Upper lobe of left lung (tissue), 6 donors: ENCODE results near the gene PPDPF. TPM values are rescaled to one million over a fixed set of nuclear protein-coding genes. Genes with fewer than 3 reads are reported as not detected.

Experiments used
- ATAC-seq, 2 donors: fragments of 200-7000 bp; cut with Tn5 transposase; one replicate each; pipeline ENCODE4 v1.9.1; 2022; ENCODE audit warnings: mild to moderate bottlenecking in 2 of 2, moderate library complexity in 2 of 2; ENCODE audit not compliant: low FRiP score in 2 of 2
- DNase-seq, 2 donors: peaks; one replicate each; pipeline ENCODE4 v3.0.0-alpha.2; 2019 to 2020
- H3K27ac ChIP-seq, 4 donors: fragments of 200-600 bp; sonication (generic); one replicate each; pipeline ENCODE4 v1.5.1; 2016 to 2019
- H3K27me3 ChIP-seq, 4 donors: fragments of 200-600 bp; sonication (generic); one replicate each; pipeline ENCODE4 v1.5.1; 2017 to 2019
- H3K36me3 ChIP-seq, 4 donors: fragments of 200-600 bp; sonication (generic); one replicate each; pipeline ENCODE4 v1.5.1; 2016 to 2019
- H3K4me1 ChIP-seq, 4 donors: fragments of 200-600 bp; sonication (generic); one replicate each; pipeline ENCODE4 v1.5.1; 2018 to 2019
- H3K4me3 ChIP-seq, 4 donors: fragments of 200-600 bp; sonication (generic); one replicate each; pipeline ENCODE4 v1.5.1; 2017 to 2019; ENCODE audit warnings: mild to moderate bottlenecking in 2 of 4, moderate library complexity in 1 of 4
- H3K9me3 ChIP-seq, 4 donors: fragments of 200-600 bp; sonication (generic); one replicate each; pipeline ENCODE4 v1.5.1; 2018 to 2019
- CTCF ChIP-seq, 6 experiments: fragments of 450-650 bp in 4 of 6; fragments of 200-600 bp in 2 of 6; sonication (generic) in 2 of 6; IDR thresholded peaks; one replicate each; pipeline ENCODE4 v1.5.1; 2016 to 2019; ENCODE audit warnings: antibody characterized with exemption in 6 of 6
- EP300 ChIP-seq, 4 donors: sonication (generic); formaldehyde crosslinking; IDR thresholded peaks; one replicate each; pipeline ENCODE4 v1.5.1; 2017; ENCODE audit warnings: antibody characterized with exemption in 4 of 4, control low read depth in 2 of 4
- POLR2A ChIP-seq, 4 donors: fragments of 450-650 bp; IDR thresholded peaks; one replicate each; pipeline ENCODE4 v1.5.1; 2016 to 2017; ENCODE audit warnings: antibody characterized with exemption in 4 of 4, mild to moderate bottlenecking in 2 of 4
- POLR2AphosphoS5 ChIP-seq, 2 donors: sonication (generic); formaldehyde crosslinking; IDR thresholded peaks; one replicate each; pipeline ENCODE4 v1.5.1; 2017; ENCODE audit warnings: antibody characterized with exemption in 2 of 2
- WGBS, 2 donors: methylation state at CpG; one replicate each; pipeline ENCODE4 v1.1.5; 2017 to 2018; 5-methylcytosine and 5-hydroxymethylcytosine counted together
- total RNA-seq, 6 donors: library from RNA; depleted of rRNA in 4 of 6; stranded (reverse); fragments of >200 nt in 4 of 6; gene quantifications; one replicate each; pipeline versions ENCODE4 v1.1.0 to v1.2.1, GENCODE V29; 2016 to 2021
- donor health status: DM: no; HTN: no; CAD: no; lungs with moderate emphysema.
- donor health status: DM: no; HTN: yes; CAD: no; lungs with severe emphysema.

The PPDPF gene
- total RNA-seq, 6 donors from 2014 or later: 91.1 to 468 (median 416) TPM

DNA sequence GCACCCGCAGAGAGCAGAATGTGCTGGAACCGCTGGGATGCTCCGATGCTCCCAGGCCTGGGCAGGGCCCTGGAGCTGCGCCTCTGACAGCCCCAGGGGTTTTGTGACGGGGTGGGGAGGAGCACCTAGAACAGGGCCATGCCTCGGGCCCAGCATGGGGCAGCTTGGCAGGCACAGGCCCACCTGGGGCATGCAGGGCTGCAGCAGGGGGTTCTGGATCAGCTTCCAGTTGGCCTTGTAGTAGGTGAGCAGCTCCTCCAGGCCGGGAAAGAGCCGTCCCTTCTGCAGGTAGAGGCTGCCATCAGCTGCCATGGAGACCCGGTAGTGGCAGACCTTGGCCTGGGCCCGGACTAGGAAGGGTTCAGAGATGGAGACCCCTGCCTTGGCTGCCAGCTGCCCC lies 22.6 kb downstream of the PPDPF start:
- peaks cover 0 to 19% (median 3%) of the 10 kb centered on the region in 4 donors for H3K27me3 ChIP-seq
- TF ChIP-seq POLR2A (IDR thresholded peaks at IDR 0.05) (no peak), EP300 (IDR thresholded peaks at IDR 0.05) (no peak), POLR2AphosphoS5 (IDR thresholded peaks at IDR 0.05) (no peak), CTCF (IDR thresholded peaks at IDR 0.05) (no peak)
- WGBS, 2 donors: 85 to 97% methylated on average over 4 to 9 of the region's 10 CpGs
- ATAC-seq (no peak), DNase-seq (peak in 1 of 2 donors; percentile 69)
- no peak overlapping the region for H3K4me3 ChIP-seq
- H3K27ac ChIP-seq: no peak overlapping the region
- peaks cover 6 to 21% (median 8%) of the 10 kb centered on the region in 4 donors for H3K4me1 ChIP-seq
- no peaks in the 10 kb centered on the region for H3K36me3 ChIP-seq
- H3K9me3 ChIP-seq: no peaks in the 10 kb centered on the region

GRCh38 chr20:63543733-63544132 lies 23.2 kb downstream of the PPDPF start:
- WGBS, 2 donors: 89 to 91% methylated on average over 6 of the region's 6 CpGs
- H3K4me1 ChIP-seq: peaks cover under 1 to 15% (median 3%) of the 10 kb centered on the region in 4 donors
- no peak overlapping the region for H3K4me3 ChIP-seq
- no peak overlapping the region for H3K27ac ChIP-seq
- ATAC-seq (no peak), DNase-seq (no peak)
- no peaks in the 10 kb centered on the region for H3K9me3 ChIP-seq
- TF ChIP-seq POLR2A (IDR thresholded peaks at IDR 0.05) (no peak), EP300 (IDR thresholded peaks at IDR 0.05) (no peak), POLR2AphosphoS5 (IDR thresholded peaks at IDR 0.05) (no peak)
- no peaks in the 10 kb centered on the region for H3K36me3 ChIP-seq
- peaks cover 0 to 25% (median 5%) of the 10 kb centered on the region in 4 donors for H3K27me3 ChIP-seq

DNA sequence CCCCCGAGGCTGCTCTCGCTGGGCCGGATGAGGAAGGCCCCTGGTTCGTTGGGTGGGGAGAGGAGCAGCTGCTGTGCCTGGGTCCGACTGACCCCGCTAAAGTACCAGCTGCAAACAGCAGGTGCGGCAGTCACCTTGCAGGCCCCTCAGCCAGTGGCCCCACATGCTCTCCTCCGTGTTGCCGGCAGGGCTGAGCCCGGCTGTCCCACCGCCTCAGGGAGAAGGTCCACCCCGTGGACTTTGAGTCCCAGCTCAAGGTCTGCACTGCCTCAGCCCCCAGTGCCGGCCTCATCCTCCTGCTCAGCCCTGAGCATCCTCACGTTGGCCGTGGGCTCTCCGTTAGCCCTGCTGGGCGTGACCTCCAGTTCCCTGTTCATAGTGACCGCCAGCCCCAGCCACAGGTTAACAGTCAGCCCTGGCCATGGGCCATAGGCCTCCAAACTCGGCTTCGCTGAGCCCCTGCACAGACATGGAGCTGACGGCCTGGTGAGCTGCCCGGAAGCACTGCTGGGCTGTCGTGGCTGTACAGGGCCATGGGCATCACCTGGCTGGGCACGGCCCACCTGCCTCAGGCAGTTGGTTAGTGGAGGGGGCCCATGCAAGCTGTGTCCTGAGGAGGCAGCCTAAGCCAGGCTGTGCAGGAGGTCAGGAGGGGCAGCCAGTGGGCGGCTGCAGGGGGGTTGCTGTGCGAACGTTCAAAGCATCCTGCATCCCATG lies 23.8 kb downstream of the PPDPF start:
- no peaks in the 10 kb centered on the region for H3K36me3 ChIP-seq
- WGBS, 2 donors: 67 to 71% methylated on average over 1 to 22 of the region's 27 CpGs
- DNase-seq: peak in 1 of 2 donors; percentile 54
- no peak for ATAC-seq
- TF ChIP-seq CTCF (IDR thresholded peaks at IDR 0.05) (no peak), POLR2A (IDR thresholded peaks at IDR 0.05) (no peak), EP300 (IDR thresholded peaks at IDR 0.05) (no peak), POLR2AphosphoS5 (IDR thresholded peaks at IDR 0.05) (no peak)
- peaks cover 0 to 11% (median 0%) of the 10 kb centered on the region in 4 donors for H3K4me1 ChIP-seq
- H3K27me3 ChIP-seq: peaks cover 0 to 27% (median 5%) of the 10 kb centered on the region in 4 donors
- H3K27ac ChIP-seq: no peak overlapping the region
- H3K9me3 ChIP-seq: no peaks in the 10 kb centered on the region
- no peak overlapping the region for H3K4me3 ChIP-seq

GRCh38 chr20:63544958-63545516 lies 24.5 kb downstream of the PPDPF start:
- no peak for TF ChIP-seq POLR2A (IDR thresholded peaks at IDR 0.05)
- no peak for TF ChIP-seq CTCF (IDR thresholded peaks at IDR 0.05)
- no peak for TF ChIP-seq POLR2AphosphoS5 (IDR thresholded peaks at IDR 0.05)
- TF ChIP-seq EP300 (IDR thresholded peaks at IDR 0.05): no peak

DNA sequence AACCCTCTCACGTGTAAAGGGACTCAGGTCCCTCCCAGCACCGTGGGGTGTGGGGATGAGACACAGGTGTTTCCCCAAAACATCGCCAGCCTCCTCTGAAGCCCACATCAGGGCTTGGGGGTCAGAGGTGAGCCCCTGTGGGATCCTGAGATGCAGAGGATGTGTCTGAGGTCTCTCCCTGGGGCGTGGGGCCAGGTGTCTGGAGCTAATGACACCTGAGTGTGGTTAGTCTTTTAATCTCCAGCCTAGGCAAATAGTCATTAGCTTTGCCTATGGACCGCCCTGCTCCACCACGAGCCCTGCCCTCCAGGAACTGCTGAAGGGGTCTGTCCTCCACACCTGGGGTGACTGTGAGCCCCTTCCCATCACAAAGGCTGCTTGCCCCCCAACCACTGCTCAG lies 25.2 kb downstream of the PPDPF start:
- TF ChIP-seq CTCF (IDR thresholded peaks at IDR 0.05) (no peak), EP300 (IDR thresholded peaks at IDR 0.05) (no peak), POLR2A (IDR thresholded peaks at IDR 0.05) (no peak), POLR2AphosphoS5 (IDR thresholded peaks at IDR 0.05) (no peak)
- no peak for ATAC-seq
- no peak for DNase-seq
- Histone ChIP-seq H3K27me3 (peaks cover 0 to 27% (median 5%) of the 10 kb centered on the region in 4 donors), H3K9me3 (no peaks in the 10 kb centered on the region), H3K36me3 (no peaks in the 10 kb centered on the region), H3K27ac (no peak overlapping the region), H3K4me1 (peaks cover 0 to 11% (median 0%) of the 10 kb centered on the region in 4 donors), H3K4me3 (no peak overlapping the region)
- 52 to 54% methylated on average over 3 to 6 of the region's 6 CpGs for WGBS, 2 donors

More at GRCh38 chr20:63544958-63545516, 24.5 kb downstream of the PPDPF start:
- no peak for ATAC-seq
- H3K4me1 ChIP-seq: peaks cover 0 to 11% (median 0%) of the 10 kb centered on the region in 4 donors
- DNase-seq: peak in 1 of 2 donors; percentile 64
- H3K9me3 ChIP-seq: no peaks in the 10 kb centered on the region
- no peak overlapping the region for H3K27ac ChIP-seq
- no peak overlapping the region for H3K4me3 ChIP-seq
- H3K27me3 ChIP-seq: peaks cover 0 to 27% (median 5%) of the 10 kb centered on the region in 4 donors
- H3K36me3 ChIP-seq: no peaks in the 10 kb centered on the region
- 65 to 74% methylated on average over 5 to 16 of the region's 19 CpGs for WGBS, 2 donors
